Measurements from ENCODE around the gene SORCS3. TPM values are rescaled to one million over a fixed set of nuclear protein-coding genes. Genes with fewer than 3 reads are reported as not detected.

SORCS3 gene
- not detected in 2 replicates for total RNA-seq (ENCODE audit: low replicate concordance)

DNA sequence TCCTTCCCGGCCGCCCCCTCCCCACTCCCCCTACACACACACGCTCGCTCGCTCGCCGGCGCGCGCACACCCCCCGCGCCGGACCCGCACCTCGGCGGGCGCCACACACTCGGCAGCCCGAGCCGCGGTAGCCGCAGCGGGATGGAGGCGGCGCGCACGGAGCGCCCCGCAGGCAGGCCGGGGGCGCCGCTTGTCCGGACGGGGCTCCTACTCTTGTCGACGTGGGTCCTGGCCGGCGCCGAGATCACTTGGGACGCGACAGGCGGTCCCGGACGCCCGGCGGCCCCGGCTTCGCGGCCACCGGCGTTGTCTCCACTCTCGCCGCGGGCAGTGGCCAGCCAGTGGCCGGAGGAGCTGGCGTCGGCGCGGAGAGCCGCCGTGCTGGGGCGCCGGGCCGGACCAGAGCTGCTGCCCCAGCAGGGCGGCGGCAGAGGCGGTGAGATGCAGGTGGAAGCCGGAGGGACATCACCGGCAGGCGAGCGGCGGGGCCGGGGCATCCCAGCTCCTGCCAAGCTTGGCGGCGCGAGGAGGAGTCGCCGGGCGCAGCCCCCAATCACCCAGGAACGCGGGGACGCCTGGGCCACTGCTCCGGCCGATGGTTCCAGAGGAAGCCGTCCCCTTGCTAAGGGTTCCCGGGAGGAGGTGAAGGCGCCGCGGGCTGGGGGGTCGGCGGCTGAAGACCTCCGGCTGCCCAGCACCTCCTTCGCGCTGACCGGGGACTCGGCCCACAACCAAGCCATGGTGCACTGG is at the start of gene SORCS3:
TSS of gene SORCS3 (plus strand) at position 104 of the 750 bp plus-strand sequence.

